ENCODE results near the gene MED12L. TPM values are rescaled to one million over a fixed set of nuclear protein-coding genes. Genes with fewer than 3 reads are reported as not detected.
A peak's percentile ranks its signal among the peaks of the same experiment; 100 is the strongest.

Gene MED12L
- total RNA-seq, 1 donor from 2014 or later, result 0.32 TPM

DNA sequence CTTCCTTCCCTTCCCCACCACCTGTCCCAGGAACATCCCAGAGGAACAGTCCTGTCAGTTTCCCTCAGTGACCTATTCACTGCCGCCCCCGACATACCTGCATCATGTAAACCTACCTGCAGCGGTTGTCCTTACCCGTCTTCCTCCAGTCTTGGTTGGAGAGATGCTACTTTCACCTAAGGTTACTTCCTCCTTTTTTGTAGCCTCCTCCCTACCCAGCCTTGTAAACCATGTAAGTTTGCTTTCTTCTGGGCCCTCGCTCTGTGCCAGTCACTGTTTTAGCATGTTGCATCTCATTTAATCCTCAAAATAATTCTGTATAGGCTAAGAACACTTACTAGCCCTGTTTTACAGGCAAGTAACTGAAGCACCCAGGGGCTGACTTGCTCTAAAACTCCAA lies 59.3 kb downstream of the MED12L start:
- no peak for ATAC-seq

DNA sequence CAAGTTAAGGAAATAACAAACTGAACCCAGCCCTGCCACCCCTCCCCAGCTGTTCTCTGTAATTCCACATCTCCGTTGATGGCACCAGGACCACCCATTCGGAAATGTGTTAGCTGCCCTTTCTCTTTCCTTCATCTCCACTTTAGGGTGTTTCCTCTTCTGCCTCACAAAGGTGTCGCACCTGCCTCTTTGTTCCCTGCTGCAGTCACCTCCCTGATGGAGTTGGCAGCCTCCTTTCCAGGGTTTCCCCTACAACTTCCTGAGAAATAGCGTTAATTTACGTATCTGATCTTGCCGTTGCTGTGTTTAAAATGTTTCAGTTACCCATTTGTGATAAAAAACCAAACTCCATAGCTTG lies 60.2 kb downstream of the MED12L start:
- no peak for ATAC-seq

DNA sequence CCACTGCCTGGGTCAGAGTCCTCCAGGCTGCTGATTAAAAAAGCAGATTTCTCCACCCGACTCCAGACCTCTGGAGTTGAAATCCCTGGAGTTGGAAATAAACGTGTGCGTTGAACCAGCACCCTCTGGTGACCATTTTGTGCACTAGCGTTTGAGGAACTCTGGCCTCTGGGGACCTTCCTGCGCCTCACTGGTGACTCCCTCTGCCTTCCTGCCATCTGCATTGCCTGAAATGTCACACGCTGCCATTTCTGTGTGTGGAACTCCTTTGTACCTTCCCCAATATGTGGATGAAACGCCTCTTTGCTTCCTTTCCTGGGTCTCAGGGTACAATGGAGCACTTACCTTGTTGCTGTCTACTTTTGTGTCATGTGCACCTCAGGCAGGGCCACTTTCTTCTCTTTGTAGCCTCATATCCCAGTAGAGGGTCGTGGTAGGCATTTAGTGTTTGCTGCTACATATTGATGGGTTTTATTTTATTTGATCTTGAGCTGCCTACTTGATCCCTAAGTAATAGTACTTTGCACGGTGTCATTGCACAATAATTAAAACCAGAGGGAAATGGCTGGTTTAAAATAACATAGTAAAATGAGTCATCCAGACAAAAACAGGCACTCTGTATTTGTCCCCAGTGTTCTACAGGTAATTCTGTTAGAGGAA lies 60.7 kb downstream of the MED12L start:
- peak; percentile 87 for ATAC-seq

DNA sequence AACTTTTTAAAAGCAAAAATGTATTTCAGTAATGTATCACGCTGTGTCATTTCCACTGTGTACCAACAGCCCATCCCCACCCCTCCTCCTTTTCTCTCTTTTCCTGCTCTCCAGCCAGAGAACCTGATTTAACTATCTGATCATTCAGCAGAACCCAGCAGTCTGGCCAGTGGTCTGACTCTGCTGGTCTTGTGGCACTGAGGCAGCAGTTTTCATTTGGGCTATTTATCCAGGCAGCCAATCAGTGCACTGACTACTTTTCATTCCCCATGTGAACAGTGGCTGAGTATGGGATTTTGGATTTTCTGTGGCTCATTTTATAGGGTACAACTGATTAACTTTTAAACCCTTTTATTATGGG lies 61.2 kb downstream of the MED12L start:
- no peak for ATAC-seq

DNA sequence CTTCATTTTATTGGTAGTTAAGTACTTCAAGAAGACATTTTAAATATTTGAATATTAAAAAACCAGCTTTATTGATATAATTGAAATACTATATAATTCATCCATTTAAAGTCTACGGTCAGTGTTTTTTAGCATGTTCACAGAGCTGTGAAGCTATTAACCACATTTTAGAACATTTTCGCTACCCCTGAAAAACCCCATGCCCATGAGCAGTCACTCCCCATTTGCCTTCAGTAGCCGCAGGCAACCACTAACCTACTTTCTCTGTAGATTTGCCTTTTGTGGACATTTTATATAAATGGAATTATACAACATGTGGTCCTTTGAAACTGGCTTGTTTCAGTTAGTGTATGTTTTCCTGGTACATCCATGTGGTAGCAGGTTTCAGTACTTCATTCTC lies 61.8 kb downstream of the MED12L start:
- ATAC-seq, result no peak

DNA sequence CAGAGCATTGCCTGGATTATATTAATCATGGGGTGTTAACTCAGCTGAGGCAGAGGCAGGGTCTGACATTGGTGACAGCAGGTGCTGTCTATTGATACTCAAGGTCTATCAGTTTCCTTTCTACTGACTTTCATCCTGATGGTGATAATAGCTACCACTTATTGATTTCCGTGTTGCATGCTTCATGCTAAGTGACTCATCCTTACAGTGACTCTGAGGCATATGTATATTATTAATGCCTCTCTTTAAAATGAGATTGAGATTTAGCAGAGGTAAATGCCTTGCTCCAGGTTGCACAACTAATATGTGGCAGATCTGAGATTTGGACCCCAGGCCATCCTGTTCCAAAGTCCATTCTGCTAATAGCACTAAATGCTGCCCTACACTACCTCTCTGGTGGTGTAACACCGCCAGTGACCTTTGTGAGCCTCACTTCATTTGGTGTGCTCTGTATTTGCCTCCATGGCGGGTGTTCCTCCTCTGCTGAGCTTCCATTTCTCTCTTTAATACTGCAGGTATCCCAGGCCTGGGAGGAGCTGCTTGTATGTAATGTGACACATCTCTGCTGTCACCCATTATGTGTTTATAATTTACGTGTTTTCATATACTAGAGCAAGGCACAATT lies 67.1 kb downstream of the MED12L start:
- ATAC-seq, result no peak

DNA sequence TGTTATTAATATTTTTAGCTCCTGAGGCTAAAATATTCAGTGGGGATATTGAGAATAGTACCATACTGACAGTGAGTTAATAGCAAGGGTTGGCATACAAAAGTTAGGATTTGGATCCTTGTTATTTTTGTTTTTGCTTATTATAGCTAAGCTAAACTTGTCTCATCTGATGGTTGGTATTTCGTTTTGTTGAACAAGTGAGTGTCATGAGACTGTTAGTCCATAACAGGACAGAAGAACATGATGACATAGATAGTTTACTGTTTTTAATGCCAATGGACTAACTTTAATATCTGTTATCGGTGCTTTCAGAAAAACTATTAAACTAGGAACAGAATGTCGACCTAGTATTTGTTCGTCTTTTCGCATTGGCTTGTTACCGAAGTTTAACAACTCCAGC lies 69.1 kb downstream of the MED12L start:
- ATAC-seq, result no peak

DNA sequence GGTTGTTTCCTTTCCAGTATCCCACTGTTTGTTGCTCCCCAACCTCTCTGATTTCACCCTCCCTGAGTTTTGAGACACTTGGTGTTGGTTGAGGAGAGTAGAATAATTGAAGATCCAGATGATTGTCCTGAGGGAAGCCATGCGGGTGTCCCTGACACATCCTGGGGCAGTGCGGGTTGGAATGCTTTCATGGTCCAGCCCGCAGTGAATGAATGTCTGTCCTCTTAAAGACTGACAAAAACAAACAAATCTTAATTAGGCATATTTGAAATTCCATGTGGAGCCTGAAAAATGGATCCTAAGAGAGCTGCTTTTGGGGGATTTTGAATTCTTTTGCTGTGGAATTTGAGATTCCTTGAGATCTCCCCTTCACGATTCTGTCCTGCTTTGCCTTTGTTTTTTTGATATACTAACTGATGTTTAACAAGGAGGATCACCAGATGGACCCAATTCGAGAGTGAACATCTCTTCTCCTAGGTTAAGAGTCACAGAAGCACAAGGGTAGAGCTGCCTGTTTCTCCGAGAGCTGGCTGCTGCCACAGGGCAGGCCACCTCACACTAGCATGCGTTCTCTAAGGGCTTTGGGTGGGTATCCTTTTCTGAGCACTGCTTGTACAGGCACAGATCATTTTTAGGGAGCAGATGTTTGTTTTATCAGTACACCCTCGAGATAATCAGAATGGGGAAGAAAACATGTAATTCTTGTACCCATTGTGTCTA lies 70.1 kb downstream of the MED12L start:
- ATAC-seq, result no peak

DNA sequence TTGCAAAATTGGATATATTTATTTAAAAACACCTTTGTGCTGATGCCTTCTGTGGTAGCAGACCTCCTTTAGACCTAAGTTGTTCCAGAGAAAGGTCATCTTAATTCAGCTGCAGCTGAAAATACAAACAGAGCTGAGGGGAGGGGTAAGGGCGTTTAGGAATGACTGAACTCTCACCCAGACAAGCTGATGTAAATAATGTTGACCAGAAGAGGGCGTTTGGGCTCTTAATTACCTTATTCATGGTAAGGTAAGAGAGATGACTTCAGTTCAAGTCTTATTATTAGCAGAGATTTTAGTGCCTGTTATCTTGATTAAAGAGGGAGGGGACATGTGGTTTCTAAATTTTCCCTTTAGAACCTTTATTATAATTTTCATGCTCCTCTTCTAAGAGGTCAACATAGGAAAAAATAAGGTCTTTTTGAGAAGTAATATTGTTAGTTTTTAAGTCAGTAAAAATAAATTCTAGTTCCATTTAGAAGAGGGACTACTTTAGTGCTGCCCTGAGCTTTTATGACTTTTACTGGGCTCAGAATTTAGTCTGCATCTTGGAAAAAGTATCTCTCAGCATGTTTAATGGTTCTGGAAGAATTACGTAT lies 71.3 kb downstream of the MED12L start:
- ATAC-seq, result peak; percentile 52

DNA sequence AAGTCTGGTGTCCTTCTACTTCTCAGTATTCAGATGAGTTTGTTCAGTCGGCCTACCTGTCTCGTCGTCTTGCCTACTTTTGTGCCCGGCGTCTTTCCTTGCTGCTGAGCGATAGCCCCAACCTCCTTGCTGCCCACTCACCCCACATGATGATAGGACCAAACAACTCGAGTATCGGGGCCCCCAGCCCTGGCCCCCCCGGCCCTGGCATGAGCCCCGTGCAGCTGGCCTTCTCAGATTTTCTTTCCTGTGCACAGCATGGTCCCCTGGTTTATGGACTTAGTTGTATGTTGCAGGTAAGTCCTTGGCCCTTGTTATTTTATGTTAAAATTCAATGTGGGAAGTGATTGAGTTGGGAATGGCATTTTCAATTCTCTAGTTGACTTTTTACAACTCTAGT lies 74.3 kb downstream of the MED12L start:
- no peak for ATAC-seq

DNA sequence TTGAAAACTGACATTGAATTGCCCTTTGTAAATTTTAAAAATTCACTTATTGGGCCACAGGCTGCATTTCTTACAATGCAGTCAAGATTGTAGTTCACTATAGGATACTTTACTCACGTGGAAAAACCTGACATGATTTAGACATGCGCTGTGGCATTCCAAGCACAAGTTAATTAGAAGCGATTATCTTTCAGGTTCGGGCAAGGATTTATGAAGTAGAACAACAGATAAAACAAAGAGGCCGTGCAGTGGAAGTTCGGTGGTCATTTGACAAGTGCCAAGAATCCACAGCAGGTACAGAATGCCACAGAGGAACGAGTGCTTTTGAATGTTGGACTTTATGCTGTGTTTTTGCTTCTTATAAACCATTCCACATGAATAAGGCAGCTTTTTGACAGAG lies 79.8 kb downstream of the MED12L start:
- ATAC-seq, result no peak

DNA sequence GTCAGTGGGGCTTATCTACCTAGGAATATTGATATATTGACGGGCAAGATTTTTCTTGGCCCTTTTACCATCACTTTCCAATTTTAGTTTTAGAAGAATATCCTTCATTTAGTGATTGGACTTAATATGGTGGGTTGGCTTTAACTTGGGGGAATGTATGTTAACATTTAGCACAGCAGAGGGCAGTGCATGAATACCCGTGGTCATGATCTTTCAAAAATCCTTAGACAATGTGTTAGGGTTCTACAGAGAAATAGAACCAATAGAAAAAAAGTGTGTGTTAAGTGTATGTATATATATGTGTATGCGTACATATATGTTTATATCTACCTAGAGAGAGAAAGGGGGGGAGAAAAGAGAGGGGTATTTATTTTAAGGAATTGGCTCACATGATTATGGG lies 80.7 kb downstream of the MED12L start:
- ATAC-seq, result no peak

DNA sequence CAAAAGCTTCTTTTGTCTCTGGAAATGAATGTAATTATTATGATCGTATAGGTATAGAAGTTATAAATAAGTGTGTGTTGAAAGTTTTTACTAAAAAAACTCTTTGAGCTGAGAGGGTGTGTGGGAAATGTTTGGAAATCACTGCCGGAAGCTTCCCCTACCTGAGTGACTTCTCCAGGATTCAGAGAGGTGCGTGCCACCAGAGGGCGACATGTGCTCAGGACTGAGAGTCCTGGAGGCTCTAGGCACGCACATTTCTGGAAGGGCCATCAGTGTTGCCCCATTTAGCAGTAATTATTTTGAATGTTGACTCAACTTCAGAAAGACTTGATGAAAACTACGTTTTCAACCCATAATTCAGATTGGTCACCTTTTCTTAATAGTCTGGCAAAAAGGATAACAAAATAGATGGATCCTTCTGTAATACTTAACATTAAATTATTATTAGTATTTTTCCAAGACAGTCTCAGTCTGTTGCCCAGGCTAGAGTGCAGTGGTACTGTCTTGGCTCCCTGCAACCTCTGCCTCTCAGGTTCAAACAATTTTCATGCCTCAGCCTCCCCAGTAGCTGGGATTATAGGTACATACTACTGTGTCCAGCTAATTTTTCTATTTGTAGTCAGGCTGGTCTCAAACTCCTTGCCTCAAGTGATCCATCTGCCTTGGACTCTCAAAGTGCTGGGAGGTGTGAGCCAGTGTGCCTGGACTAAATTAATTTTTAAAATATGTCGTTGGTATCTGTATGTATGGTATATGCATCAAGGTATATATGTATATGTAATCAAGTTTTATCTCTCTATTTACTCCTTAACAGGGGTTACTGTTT lies 83.0 kb downstream of the MED12L start:
- peak; percentile 83 for ATAC-seq

DNA sequence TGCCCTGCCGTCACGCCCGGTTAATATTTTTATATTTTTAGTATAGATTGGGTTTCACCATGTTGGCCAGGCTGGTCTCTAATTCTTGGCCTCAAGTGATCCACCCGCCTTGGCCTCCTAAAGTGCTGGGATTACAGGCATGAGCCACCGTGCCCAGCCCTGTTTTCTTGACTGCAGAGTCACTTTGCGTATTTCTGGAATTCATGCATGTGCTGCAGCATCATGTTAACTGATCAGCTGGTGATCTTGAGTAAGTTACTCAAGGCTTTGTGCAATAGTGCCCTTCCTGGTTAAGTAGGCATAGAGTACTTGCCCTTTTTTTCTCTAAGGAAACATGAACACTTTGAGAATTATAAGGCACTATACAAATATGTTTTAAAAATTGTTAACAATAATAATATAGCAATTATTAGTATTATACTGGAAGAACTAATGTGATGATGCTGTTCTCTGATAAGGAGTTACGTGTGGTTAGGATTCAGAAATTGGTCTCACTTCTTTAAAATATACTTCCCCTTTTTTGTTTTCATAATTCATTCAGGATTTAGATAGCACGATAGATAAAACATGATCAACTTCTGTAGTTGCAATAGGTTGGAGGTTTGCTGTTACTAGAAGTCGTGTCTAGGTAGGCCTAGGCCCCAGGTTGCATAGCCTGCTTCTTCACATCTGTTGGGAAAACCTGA lies 83.9 kb downstream of the MED12L start:
- ATAC-seq, result peak; percentile 41

DNA sequence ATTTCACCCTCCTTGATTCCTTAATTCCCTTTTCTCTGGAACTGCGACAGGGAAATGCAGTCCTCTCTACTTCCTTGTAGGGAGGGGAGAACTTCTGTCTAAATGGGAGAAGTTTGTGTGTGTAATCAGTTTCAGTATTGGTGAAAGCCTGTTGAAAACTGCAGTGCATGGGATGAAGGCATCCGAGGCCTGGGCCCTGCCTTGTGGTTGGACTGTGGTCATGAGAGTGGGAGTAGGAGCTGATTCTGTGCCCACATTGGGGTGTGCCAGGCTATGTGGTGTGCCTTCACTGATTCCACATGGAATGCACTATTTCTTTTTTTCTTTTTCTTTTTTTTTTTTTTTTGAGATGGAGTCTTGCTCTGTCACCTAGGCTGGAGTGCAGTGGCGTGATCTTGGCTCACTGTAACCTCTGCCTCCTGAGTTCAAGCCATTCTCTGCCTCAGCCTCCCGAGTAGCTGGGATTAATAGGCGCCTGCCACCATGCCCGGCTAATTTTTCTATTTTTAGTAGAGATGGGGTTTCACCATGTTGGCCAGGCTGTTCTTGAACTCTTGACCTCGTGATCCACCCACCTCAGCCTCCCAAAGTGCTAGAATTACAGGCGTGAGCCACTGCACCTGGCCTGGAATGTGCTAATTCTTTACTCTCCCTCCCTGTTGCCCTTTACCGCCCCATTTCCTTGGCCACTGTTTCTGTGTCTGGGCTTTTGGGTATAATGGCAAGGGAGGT lies 84.7 kb downstream of the MED12L start:
- ATAC-seq, result peak; percentile 26

DNA sequence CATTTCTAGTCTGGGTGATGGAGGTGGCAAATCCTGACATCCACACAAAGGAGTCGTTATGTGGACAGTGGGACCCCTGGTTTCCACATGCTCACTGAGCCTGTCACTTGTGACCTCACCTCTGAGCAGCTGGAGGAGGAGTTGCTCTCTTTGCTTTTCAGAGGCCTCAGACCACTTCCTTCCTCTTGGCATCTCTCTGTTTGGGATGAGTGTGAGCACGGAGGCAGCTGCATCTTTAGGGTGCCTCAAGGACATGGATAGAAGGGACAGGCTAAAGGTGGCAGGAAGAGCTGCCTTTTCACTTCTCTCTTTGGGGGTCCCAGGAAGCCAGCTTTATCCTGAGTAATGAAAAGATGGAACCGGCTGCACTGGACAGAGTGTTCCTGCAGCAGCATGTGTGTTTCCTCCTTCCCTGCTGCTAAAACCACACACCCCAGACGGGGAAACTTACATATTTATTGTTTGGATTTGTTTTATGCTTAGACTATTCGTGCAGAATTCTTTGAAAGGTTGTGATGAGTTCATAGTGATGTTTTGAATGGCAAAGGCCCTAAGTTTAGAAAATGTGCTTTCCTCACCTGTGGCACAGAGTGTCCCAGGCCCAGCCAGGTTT lies 85.8 kb downstream of the MED12L start:
- ATAC-seq, result no peak

DNA sequence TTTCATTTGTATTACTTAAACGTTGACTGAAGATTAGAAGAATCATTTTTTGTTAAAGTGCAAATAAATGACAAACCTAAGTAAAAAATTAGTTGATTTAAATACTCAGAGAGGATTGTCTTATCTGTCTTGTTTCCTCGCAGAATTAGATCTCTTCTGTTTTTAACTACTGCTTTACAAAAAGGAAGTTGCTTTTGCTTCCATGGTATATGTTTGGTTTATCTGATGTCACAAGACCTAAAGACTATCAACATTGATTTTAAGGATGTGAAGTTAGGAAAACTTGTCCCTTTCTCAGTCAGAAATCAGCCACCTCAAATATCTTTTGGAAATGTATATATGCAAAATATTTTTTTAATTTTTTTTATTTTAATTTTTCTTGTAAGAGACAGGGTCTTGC lies 88.9 kb downstream of the MED12L start:
- ATAC-seq, result no peak

DNA sequence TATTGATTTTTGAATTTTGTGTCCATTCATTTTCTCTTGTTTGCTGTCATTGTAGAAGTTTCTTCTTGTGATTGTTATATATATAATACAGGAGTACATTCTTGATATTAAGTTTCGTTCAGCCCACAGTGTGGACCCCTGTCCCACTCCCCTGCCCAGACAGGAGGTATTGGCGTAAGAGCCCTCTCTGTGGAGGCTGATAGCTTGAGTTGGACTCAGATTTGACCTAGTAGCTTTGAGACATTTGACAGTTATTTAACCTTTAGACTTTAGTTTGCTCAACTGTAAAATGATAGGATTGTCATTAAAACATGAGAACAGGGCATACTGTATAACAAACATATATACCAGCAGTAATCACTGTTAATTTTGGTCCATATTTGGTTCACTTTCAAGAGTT lies 90.5 kb downstream of the MED12L start:
- ATAC-seq, result no peak

DNA sequence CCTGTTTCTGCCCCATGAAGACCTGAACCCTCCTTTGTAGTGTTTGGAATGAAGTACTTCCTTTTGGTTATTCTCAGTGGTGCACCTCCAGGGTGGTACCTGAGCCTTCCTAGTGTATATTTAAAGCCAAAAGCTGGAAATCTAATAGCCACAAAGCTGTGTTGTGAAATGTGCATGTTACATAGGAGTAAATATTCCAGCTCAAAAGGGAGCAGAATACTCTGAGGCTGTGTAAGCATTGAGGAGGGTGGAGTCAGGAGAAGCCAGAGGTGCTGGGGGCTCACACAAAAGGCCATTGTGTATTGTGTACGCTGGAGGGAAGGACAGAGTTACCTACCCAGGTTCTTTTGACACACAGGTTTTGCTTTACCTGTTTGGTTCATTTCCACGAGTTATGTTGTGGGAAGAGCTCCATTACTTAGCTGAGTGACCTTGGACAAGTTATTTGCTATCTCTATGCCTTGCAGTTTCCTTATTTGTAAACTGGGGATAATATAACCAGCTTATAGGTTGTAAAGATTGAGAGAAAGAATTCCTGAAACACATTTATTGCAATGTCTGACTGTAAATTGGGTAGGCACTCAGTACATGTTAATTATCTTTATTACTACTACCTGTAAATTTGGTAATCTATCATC lies 92.9 kb downstream of the MED12L start:
- ATAC-seq, result no peak

DNA sequence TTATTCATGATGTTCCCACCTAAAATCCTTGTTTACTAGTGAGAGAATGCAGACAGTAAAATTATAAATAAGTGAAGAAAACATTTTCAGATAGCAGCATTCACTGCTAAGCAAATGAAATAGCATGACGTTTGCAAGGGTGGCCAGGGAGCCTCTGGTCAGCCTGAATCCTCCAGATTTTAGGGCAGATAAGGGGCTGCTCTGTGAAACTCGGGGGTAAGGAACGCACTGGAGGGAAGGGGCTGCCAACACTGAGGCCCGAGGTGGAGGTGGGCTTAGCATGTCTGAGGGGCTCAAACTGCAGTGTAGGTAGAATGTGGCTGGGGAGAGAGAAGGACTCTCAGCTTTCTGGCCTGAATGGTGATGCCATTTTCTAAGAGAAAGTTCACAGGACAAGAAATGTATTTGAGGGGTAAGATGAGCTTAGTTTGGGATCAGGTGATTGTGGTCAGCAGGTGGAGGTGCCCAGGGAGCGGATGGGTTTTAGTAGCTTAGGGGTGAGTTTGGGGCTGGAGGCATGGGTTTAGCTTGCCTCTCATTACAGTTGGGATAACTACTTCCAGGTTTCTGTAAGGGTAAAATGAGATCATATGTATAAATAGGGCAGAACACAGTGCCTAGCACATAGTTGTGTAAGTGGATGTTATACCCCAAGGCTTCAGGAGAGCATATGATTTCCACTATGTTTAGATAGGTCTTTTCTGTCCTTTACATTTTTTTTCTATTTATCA lies 97.0 kb downstream of the MED12L start:
- no peak for ATAC-seq

All from esophagus mucosa (tissue), 1 donor.